GM12878 (cell line): ENCODE measurements around the gene CMTM4. TPM values are rescaled to one million over a fixed set of nuclear protein-coding genes. Genes with fewer than 3 reads are reported as not detected.

ENCODE experiments used
- BMI1 ChIP-seq: fragments of 450-650 bp; IDR thresholded peaks from 2 replicates; pipeline ENCODE4 v1.6.1; 2016; ENCODE audit warnings: mild to moderate bottlenecking, moderate library complexity, borderline replicate concordance
- CREB1 ChIP-seq: IDR thresholded peaks from 2 replicates; pipeline ENCODE4 v1.6.1; 2012; ENCODE audit warnings: low read depth, mild to moderate bottlenecking, inconsistent platforms
- KLF5 ChIP-seq: fragments of 450-650 bp; IDR thresholded peaks from 2 replicates; pipeline ENCODE4 v1.6.1; 2014; ENCODE audit warnings: mild to moderate bottlenecking; ENCODE audit not compliant: partially characterized antibody
- RAD21 ChIP-seq: IDR thresholded peaks from 2 replicates; pipeline ENCODE4 v1.6.1; 2011; ENCODE audit warnings: mild to moderate bottlenecking, low read depth, low read length, moderate library complexity; ENCODE audit not compliant: insufficient read depth
- RUNX3 ChIP-seq: IDR thresholded peaks from 2 replicates; pipeline ENCODE4 v1.6.1; 2012; ENCODE audit warnings: low read length, inconsistent platforms
- SMC3 ChIP-seq: IDR thresholded peaks from 2 replicates; pipeline ENCODE4 v1.6.1; 2011; ENCODE audit warnings: low read length, improper control_type of control experiment, borderline replicate concordance
- SRF ChIP-seq, 2 experiments: IDR thresholded peaks; 2 replicates each; pipeline ENCODE4 v1.6.1; 2011; ENCODE audit warnings: low read depth in 2 of 2, low read length in 2 of 2, mild to moderate bottlenecking in 1 of 2, moderate library complexity in 1 of 2
- TCF3 ChIP-seq: IDR thresholded peaks from 2 replicates; pipeline ENCODE4 v1.6.1; 2012; ENCODE audit warnings: low read depth, mild to moderate bottlenecking, low read length, borderline replicate concordance; ENCODE audit not compliant: insufficient read depth
- YY1 ChIP-seq: IDR thresholded peaks from 2 replicates; pipeline ENCODE4 v1.6.1; 2011; ENCODE audit warnings: low read depth, mild to moderate bottlenecking, low read length
- polyA plus RNA-seq, 11 experiments: library from polyadenylated mRNA; depleted of rRNA in 4 of 11; unstranded in 6 of 11; stranded (reverse) in 5 of 11; fragments of >200 nt; fragmentation: Nextera tagmentation in 4 of 11; fragmentation: Illumina TruSeq in 1 of 11; extraction: Ambion mirVana in 4 of 11; extraction: Trizol in 1 of 11; gene quantifications; 1 replicate in 1 of 11; 2 replicates in 10 of 11; pipeline versions ENCODE4 v1.2.1 to v1.2.3, GENCODE V29; 2011 to 2016; ENCODE audit warnings: inconsistent platforms in 2 of 11, missing spikeins in 2 of 11, low read depth in 1 of 11
- total RNA-seq, 4 experiments: library from RNA; depleted of rRNA in 3 of 4; stranded (reverse); fragments of >200 nt in 3 of 4; fragmentation: Illumina TruSeq in 1 of 4; extraction: Trizol in 1 of 4; gene quantifications; 2 replicates each; pipeline versions ENCODE4 v1.2.1 to v1.2.3, GENCODE V29; 2013 to 2021
- TF ChIP-seq, protein P1 (sequence below): IDR thresholded peaks from 2 replicates; pipeline ENCODE4 v1.6.1; 2012; ENCODE audit warnings: low read depth, low read length, improper control_type of control experiment
- TF ChIP-seq, protein P2 (sequence below): fragments of 450-650 bp; IDR thresholded peaks from 2 replicates; pipeline ENCODE4 v1.6.1; 2017; ENCODE audit warnings: mild to moderate bottlenecking
- TF ChIP-seq, protein P3 (sequence below): fragments of 150-350 bp; IDR thresholded peaks from 2 replicates; pipeline ENCODE4 v1.6.1; 2014; ENCODE audit warnings: mild to moderate bottlenecking, low read depth, low read length
- TF ChIP-seq, protein P4 (sequence below): IDR thresholded peaks from 2 replicates; pipeline ENCODE4 v1.6.1; 2011; ENCODE audit warnings: mild to moderate bottlenecking, low read depth, low read length, moderate library complexity; ENCODE audit not compliant: insufficient replicate concordance
- TF ChIP-seq, protein P5 (sequence below): fragments of 450-650 bp; IDR thresholded peaks from 2 replicates; pipeline ENCODE4 v1.6.1; 2017; ENCODE audit warnings: low read depth, mild to moderate bottlenecking, moderate library complexity

Gene CMTM4
- total and polyA plus RNA-seq, 10 of the 15 experiments (the other 5 are each of a cell fraction or from before 2014, with no cell fraction given) = 0.02 to 0.43 (median 0.15) TPM; not detected in 2

DNA sequence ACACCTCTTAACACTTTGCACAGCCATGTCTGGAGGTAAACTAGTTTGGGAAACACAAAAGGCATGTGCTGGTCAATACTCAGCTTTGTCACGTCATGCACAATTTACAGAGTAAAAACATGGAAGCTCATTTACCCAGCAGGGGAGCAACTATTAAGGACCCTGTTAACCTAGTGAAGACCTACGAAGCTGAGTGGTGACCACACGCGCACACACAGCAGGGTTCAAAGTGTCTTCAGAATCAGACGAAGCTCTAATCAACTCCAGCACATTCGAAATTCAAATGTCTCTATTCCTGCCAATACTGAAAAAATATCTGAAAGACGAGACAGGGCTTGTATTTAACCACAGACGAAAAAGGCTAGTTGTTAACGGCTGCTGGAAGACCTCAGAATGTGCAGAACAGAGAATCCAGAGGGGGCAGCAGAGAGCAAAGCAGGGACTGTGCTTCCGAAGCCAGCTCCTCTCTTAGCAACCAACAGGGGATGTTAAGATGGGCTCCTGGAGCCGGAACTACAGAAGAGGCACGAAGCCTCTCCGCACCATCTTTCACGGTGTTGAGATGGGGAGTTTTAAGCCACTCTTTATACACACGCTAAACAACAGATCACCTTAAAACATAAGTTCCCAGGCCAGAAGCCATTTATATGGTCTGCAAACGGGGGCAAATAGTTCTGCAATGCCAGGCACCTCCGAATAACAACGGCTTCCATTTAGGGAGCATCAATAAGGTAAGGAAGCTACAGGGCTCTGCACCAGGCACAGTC lies 45.7 kb downstream of the CMTM4 start (continued):
- TF ChIP-seq, protein P1, sequence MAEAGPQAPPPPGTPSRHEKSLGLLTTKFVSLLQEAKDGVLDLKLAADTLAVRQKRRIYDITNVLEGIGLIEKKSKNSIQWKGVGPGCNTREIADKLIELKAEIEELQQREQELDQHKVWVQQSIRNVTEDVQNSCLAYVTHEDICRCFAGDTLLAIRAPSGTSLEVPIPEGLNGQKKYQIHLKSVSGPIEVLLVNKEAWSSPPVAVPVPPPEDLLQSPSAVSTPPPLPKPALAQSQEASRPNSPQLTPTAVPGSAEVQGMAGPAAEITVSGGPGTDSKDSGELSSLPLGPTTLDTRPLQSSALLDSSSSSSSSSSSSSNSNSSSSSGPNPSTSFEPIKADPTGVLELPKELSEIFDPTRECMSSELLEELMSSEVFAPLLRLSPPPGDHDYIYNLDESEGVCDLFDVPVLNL = no peak
- TF ChIP-seq, protein P2, sequence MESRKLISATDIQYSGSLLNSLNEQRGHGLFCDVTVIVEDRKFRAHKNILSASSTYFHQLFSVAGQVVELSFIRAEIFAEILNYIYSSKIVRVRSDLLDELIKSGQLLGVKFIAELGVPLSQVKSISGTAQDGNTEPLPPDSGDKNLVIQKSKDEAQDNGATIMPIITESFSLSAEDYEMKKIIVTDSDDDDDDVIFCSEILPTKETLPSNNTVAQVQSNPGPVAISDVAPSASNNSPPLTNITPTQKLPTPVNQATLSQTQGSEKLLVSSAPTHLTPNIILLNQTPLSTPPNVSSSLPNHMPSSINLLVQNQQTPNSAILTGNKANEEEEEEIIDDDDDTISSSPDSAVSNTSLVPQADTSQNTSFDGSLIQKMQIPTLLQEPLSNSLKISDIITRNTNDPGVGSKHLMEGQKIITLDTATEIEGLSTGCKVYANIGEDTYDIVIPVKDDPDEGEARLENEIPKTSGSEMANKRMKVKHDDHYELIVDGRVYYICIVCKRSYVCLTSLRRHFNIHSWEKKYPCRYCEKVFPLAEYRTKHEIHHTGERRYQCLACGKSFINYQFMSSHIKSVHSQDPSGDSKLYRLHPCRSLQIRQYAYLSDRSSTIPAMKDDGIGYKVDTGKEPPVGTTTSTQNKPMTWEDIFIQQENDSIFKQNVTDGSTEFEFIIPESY = no peak
- TF ChIP-seq SMC3 = 0 out of 2 replicates have a peak, but pooled peaks have one; percentile 23
- no peak for TF ChIP-seq CREB1
- TF ChIP-seq, protein P3, sequence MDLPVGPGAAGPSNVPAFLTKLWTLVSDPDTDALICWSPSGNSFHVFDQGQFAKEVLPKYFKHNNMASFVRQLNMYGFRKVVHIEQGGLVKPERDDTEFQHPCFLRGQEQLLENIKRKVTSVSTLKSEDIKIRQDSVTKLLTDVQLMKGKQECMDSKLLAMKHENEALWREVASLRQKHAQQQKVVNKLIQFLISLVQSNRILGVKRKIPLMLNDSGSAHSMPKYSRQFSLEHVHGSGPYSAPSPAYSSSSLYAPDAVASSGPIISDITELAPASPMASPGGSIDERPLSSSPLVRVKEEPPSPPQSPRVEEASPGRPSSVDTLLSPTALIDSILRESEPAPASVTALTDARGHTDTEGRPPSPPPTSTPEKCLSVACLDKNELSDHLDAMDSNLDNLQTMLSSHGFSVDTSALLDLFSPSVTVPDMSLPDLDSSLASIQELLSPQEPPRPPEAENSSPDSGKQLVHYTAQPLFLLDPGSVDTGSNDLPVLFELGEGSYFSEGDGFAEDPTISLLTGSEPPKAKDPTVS = no peak
- TF ChIP-seq RAD21 = peak; percentile 43; the same call in 1 of the 2 replicates
- TF ChIP-seq, protein P4, sequence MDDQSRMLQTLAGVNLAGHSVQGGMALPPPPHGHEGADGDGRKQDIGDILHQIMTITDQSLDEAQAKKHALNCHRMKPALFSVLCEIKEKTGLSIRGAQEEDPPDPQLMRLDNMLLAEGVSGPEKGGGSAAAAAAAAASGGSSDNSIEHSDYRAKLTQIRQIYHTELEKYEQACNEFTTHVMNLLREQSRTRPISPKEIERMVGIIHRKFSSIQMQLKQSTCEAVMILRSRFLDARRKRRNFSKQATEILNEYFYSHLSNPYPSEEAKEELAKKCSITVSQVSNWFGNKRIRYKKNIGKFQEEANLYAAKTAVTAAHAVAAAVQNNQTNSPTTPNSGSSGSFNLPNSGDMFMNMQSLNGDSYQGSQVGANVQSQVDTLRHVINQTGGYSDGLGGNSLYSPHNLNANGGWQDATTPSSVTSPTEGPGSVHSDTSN = no peak
- TF ChIP-seq KLF5 = peak; percentile 47
- no peak for TF ChIP-seq BMI1
- TF ChIP-seq TCF3 = no peak
- no peak for TF ChIP-seq SRF (IDR thresholded peaks at IDR 0.05; ENCODE audit: low read depth in 2 of 2, low read length in 2 of 2)
- peak; percentile 64 for TF ChIP-seq RUNX3
- peak; percentile 54 for TF ChIP-seq YY1
- TF ChIP-seq, protein P5, sequence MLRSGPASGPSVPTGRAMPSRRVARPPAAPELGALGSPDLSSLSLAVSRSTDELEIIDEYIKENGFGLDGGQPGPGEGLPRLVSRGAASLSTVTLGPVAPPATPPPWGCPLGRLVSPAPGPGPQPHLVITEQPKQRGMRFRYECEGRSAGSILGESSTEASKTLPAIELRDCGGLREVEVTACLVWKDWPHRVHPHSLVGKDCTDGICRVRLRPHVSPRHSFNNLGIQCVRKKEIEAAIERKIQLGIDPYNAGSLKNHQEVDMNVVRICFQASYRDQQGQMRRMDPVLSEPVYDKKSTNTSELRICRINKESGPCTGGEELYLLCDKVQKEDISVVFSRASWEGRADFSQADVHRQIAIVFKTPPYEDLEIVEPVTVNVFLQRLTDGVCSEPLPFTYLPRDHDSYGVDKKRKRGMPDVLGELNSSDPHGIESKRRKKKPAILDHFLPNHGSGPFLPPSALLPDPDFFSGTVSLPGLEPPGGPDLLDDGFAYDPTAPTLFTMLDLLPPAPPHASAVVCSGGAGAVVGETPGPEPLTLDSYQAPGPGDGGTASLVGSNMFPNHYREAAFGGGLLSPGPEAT = no peak
